GM19240 (cell line): ENCODE results near the gene FOSL1.

Experiments used
- DNase-seq: peaks from one replicate; pipeline ENCODE4 v3.0.0; 2011; ENCODE audit warnings: low spot score; ENCODE audit not compliant: insufficient read length

FOSL1 gene

GRCh38 chr11:65919573-65920371, 19.6 kb upstream of the FOSL1 start:
- no peak for DNase-seq

- peak; percentile 83 for DNase-seq
These were observed 19.0 kb upstream of the FOSL1 start, which contains the start of gene DRAP1 for GRCh38 chr11:65919141-65919572. Gene DRAP1 (plus strand): TSS chr11:65919426. CDS start chr11:65919502, 76 bp downstream.

- no peak for DNase-seq
These were observed 18.3 kb upstream of the FOSL1 start, which contains the start of gene C11orf68 for GRCh38 chr11:65918211-65919140. Gene C11orf68 (minus strand): TSS chr11:65919062. CDS start chr11:65919031, 31 bp downstream.

GRCh38 chr11:65917434-65918210, 17.4 kb upstream of the FOSL1 start:
- no peak for DNase-seq

GRCh38 chr11:65917077-65917433, 16.9 kb upstream of the FOSL1 start:
- no peak for DNase-seq

GRCh38 chr11:65916391-65916790, 16.2 kb upstream of the FOSL1 start:
- no peak for DNase-seq

- no peak for DNase-seq
These were observed 15.6 kb upstream of the FOSL1 start for GRCh38 chr11:65915821-65916251.

- no peak for DNase-seq
These were observed 15.1 kb upstream of the FOSL1 start for GRCh38 chr11:65915101-65915820.

GRCh38 chr11:65912845-65913244, 12.7 kb upstream of the FOSL1 start:
- DNase-seq = no peak

GRCh38 chr11:65911682-65912568, 11.7 kb upstream of the FOSL1 start:
- no peak for DNase-seq

GRCh38 chr11:65907878-65908277, 7.7 kb upstream of the FOSL1 start:
- DNase-seq = no peak

GRCh38 chr11:65906602-65907001, 6.4 kb upstream of the FOSL1 start:
- DNase-seq = no peak

- DNase-seq = no peak
These were observed 3.5 kb upstream of the FOSL1 start for GRCh38 chr11:65903715-65904114.

- no peak for DNase-seq
These were observed 2.9 kb upstream of the FOSL1 start for GRCh38 chr11:65903068-65903481.

- no peak for DNase-seq
These were observed 652 bp upstream of the FOSL1 start for GRCh38 chr11:65900899-65901180.

GRCh38 chr11:65899356-65900124, 648 bp downstream of the FOSL1 start:
- no peak for DNase-seq

- DNase-seq = no peak
These were observed 1.4 kb downstream of the FOSL1 start for GRCh38 chr11:65898656-65899355.

- DNase-seq = no peak
These were observed 3.1 kb downstream of the FOSL1 start for GRCh38 chr11:65897020-65897471.
